Neural cell (in vitro differentiated cells): ENCODE results near the gene HRK.

Source experiments
- CTCF ChIP-seq: fragments of 450-650 bp; IDR thresholded peaks from 2 replicates; pipeline ENCODE4 v1.5.1; 2014; ENCODE audit warnings: antibody characterized with exemption, mild to moderate bottlenecking, moderate library complexity; ENCODE audit not compliant: poor library complexity, severe bottlenecking
- EP300 ChIP-seq: fragments of 450-650 bp; conservative IDR thresholded peaks from 2 replicates; pipeline ENCODE4 v1.6.1; 2014; ENCODE audit warnings: antibody characterized with exemption, mild to moderate bottlenecking, moderate library complexity; ENCODE audit not compliant: poor library complexity, severe bottlenecking
- EZH2 ChIP-seq: fragments of 200-600, 300-800 bp; shearing (Covaris generic), sonication (generic); IDR thresholded peaks from 2 replicates; pipeline ENCODE4 v1.6.1; 2014; ENCODE audit warnings: antibody characterized with exemption, low read length, borderline replicate concordance, mild to moderate bottlenecking; ENCODE audit not compliant: insufficient read depth, poor library complexity, severe bottlenecking
- MXI1 ChIP-seq: fragments of 450-650 bp; conservative IDR thresholded peaks from 2 replicates; pipeline ENCODE4 v1.6.1; 2014; ENCODE audit warnings: antibody characterized with exemption, mild to moderate bottlenecking; ENCODE audit not compliant: poor library complexity, severe bottlenecking
- POLR2AphosphoS5 ChIP-seq: IDR thresholded peaks from 2 replicates; pipeline ENCODE4 v1.6.1; 2012
- REST ChIP-seq: IDR thresholded peaks from 2 replicates; pipeline ENCODE4 v1.6.1; 2012; ENCODE audit warnings: borderline replicate concordance
- SMC3 ChIP-seq: fragments of 450-650 bp; conservative IDR thresholded peaks from 2 replicates; pipeline ENCODE4 v1.6.1; 2014; ENCODE audit warnings: antibody characterized with exemption, mild to moderate bottlenecking, moderate library complexity; ENCODE audit not compliant: poor library complexity
- TAF1 ChIP-seq: IDR thresholded peaks from 2 replicates; pipeline ENCODE4 v1.6.1; 2012; ENCODE audit warnings: low read depth

GRCh38 chr12:116867523-116867922, 13.7 kb downstream of the HRK start:
- no peak for TF ChIP-seq CTCF
- TF ChIP-seq SMC3: no peak
- no peak for TF ChIP-seq REST
- no peak for TF ChIP-seq EZH2
- TF ChIP-seq POLR2AphosphoS5: no peak
- no peak for TF ChIP-seq EP300
- TF ChIP-seq TAF1: no peak
- TF ChIP-seq MXI1: no peak
